H1 (cell line): ENCODE measurements around the gene SSU72. TPM values are rescaled to one million over a fixed set of nuclear protein-coding genes. Genes with fewer than 3 reads are reported as not detected.

Source experiments
- HDAC2 ChIP-seq, 2 experiments: fragments of 300-600 bp in 1 of 2; sonication (generic) in 1 of 2; IDR thresholded peaks; 2 replicates each; pipeline ENCODE4 v1.6.1; 2011 to 2012; ENCODE audit warnings: low read depth in 2 of 2, low read length in 2 of 2, mild to moderate bottlenecking in 2 of 2, moderate library complexity in 2 of 2, borderline replicate concordance in 1 of 2, inconsistent platforms in 1 of 2
- RAD21 ChIP-seq, 2 experiments: IDR thresholded peaks in 1 of 2; conservative IDR thresholded peaks in 1 of 2; 2 replicates each; pipeline ENCODE4 v1.6.1; 2011; ENCODE audit warnings: low read depth in 2 of 2, low read length in 2 of 2, improper control_type of control experiment in 1 of 2, inconsistent platforms in 1 of 2, mild to moderate bottlenecking in 1 of 2, moderate library complexity in 1 of 2
- SP4 ChIP-seq: IDR thresholded peaks from 2 replicates; pipeline ENCODE4 v1.6.1; 2012; ENCODE audit warnings: low read length, inconsistent platforms
- polyA plus RNA-seq, 7 experiments: library from polyadenylated mRNA; depleted of rRNA in 3 of 7; stranded (reverse) in 5 of 7; unstranded in 2 of 7; fragments of >200 nt in 5 of 7; fragments of 200-250 nt in 2 of 7; gene quantifications; 1 replicate in 5 of 7; 2 replicates in 1 of 7; 4 replicates in 1 of 7; pipeline versions ENCODE4 v1.2.1 to v1.2.3, GENCODE V29; 2011 to 2013; ENCODE audit warnings: missing spikeins in 2 of 7, mixed read lengths in 2 of 7
- total RNA-seq: library from RNA; stranded (reverse); fragmentation: NEBNext Ultra II Directional; extraction: Animal tissue kit (Norgen Biotek cat#: 25700); gene quantifications from 2 replicates; pipeline ENCODE4 v1.2.1, GENCODE V29; 2021

SSU72 gene
- total and polyA plus RNA-seq, 2 of the 8 experiments (the other 6 are each of a cell fraction or from before 2014, with no cell fraction given), result 110 to 165 TPM

- TF ChIP-seq RAD21 (IDR thresholded peaks at IDR 0.05 in 1 of 2, conservative IDR thresholded peaks at IDR 0.05 in 1 of 2; ENCODE audit: low read depth in 2 of 2, low read length in 2 of 2) (no peak), HDAC2 (IDR thresholded peaks at IDR 0.05; ENCODE audit: borderline replicate concordance in 1 of 2, low read depth in 2 of 2, low read length in 2 of 2) (no peak), SP4 (no peak)
- TF ChIP-seq, all 59 proteins: peak for 0
Observed at GRCh38 chr1:1562556-1563195, 12.0 kb downstream of the SSU72 start (continued).
